Measurements from ENCODE around the gene F10. TPM values are rescaled to one million over a fixed set of nuclear protein-coding genes. Genes with fewer than 3 reads are reported as not detected.

Gene F10
- total and polyA plus RNA-seq, 11 donors: 2.4 to 13.6 (median 9.2) TPM

DNA sequence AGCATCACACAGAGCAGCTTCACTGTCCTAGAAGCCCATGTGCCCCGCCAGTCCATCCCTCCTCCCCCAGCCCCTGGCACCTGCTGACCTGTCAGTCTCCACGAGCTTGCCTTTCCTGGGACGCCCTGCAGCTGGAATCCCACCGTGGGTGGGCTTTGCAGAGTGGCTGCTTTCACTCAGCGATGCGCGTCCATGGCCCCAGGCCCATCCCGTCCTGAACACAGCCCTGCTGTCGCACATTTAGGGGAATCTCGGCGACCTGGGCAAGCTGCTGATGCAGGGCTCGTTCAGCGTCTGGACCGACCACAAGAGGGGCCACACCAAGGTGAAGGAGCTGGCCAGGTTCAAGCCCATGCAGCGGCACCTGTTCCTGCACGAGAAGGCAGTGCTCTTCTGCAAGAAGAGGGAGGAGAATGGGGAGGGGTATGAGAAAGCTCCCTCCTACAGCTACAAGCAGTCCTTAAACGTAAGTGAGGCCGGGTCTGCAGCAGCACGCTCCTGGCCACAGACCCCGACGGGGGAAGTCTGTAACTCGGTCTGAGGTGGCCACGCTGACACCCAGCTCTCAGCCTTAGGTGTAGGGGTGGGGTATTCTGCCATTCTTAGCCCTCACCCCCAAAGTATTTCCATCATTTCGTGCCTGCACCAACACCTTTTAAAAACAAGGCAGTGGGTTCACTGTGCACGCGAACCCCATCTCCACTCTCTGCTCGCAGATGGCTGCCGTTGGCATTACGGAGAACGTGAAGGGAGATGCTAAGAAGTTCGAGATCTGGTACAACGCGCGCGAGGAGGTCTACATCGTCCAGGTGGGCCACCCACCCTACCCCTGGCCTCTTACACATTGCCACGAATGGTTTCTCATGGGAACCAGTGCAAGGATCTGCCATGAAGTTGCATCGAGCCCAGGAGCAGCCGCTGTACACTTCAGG, 35.3 kb upstream of the F10 start:
- DNase-seq (peak in 3 of 5 donors; percentile 18 to 59 (median 25)), ATAC-seq (no peak)
- Histone ChIP-seq H3K27me3 (no peaks in the 10 kb centered on the region), H3K4me3 (no peak overlapping the region), H3K36me3 (peaks cover 0 to 65% (median 38%) of the 10 kb centered on the region in 9 donors), H3K9me3 (no peaks in the 10 kb centered on the region), H3K27ac (no peak overlapping the region), H3K4me1 (peaks cover 0 to 9% (median under 1%) of the 10 kb centered on the region in 12 donors)
- 87 to 92% (median 89%) methylated on average over 34 to 39 of the region's 39 CpGs for WGBS, 4 donors
- intact Hi-C loops (cut with DNase I): no loop called here
- TF ChIP-seq POLR2A (IDR thresholded peaks at IDR 0.05): no peak
- TF ChIP-seq, protein P1, sequence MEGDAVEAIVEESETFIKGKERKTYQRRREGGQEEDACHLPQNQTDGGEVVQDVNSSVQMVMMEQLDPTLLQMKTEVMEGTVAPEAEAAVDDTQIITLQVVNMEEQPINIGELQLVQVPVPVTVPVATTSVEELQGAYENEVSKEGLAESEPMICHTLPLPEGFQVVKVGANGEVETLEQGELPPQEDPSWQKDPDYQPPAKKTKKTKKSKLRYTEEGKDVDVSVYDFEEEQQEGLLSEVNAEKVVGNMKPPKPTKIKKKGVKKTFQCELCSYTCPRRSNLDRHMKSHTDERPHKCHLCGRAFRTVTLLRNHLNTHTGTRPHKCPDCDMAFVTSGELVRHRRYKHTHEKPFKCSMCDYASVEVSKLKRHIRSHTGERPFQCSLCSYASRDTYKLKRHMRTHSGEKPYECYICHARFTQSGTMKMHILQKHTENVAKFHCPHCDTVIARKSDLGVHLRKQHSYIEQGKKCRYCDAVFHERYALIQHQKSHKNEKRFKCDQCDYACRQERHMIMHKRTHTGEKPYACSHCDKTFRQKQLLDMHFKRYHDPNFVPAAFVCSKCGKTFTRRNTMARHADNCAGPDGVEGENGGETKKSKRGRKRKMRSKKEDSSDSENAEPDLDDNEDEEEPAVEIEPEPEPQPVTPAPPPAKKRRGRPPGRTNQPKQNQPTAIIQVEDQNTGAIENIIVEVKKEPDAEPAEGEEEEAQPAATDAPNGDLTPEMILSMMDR (IDR thresholded peaks at IDR 0.05): no peak

DNA sequence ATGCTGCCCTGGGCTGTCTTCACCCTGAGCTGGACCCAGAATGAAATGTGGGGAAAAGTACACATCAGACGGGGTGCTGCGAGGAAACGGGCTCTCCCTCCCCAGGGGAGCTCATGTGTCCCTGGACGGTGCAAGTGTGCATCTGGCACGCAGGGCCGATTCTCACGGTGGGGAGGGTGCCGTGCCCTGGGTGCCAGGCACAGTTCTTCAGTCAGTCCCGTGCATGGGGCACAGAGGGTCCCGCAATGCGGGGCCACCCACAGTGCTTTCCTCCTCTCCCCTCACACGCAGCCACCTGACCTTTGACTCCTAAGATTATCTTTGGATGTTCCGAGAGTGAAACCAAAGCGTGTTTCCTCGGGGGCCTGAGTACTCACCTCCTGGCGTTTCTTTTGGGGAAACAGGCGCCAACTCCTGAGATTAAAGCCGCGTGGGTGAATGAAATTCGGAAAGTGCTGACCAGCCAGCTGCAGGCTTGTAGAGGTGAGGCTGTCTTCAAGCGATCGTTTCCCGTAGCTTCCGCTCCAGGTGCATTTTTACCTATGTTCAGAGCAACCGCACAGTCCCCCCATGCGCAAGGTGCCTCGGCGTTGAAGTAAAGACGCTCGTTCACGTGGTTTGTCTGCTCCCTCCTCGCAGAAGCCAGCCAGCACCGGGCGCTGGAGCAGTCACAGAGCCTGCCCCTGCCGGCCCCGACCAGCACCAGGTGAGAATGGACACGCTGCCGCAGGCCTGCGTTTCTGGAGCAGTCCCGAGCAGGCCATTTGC, 34.5 kb upstream of the F10 start:
- no peaks in the 10 kb centered on the region for H3K27me3 ChIP-seq
- no peaks in the 10 kb centered on the region for H3K9me3 ChIP-seq
- intact Hi-C loops (cut with DNase I): no loop called here
- no peak overlapping the region for H3K4me3 ChIP-seq
- H3K27ac ChIP-seq: no peak overlapping the region
- no peak for TF ChIP-seq POLR2A (IDR thresholded peaks at IDR 0.05)
- TF ChIP-seq, protein P1 (IDR thresholded peaks at IDR 0.05): no peak
- peaks cover 0 to 65% (median 36%) of the 10 kb centered on the region in 9 donors for H3K36me3 ChIP-seq
- ATAC-seq: no peak
- DNase-seq: peak in 3 of 5 donors; percentile 18 to 42 (median 21)
- H3K4me1 ChIP-seq: peaks cover 0 to 9% (median under 1%) of the 10 kb centered on the region in 12 donors
- WGBS, 4 donors: 90 to 95% (median 93%) methylated on average over 34 to 40 of the region's 40 CpGs

DNA sequence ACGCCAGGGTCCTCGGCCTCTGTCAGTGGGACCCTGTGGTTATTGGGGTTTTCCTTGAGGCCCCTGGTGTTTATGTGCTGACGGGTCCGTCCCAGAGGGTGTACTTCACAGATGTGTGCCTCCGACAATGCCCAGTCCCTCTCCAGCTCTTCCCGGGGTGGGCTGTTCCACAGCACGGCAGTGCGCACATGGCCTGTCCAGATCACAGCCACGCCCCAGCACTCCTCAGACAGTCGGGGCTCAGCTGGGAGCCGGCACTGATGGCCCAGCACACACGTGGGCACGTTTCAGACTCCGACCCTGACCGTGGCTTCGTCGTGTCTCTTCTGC, 33.9 kb upstream of the F10 start:
- Histone ChIP-seq H3K27me3 (no peaks in the 10 kb centered on the region), H3K9me3 (no peaks in the 10 kb centered on the region), H3K4me3 (no peak overlapping the region), H3K27ac (no peak overlapping the region), H3K36me3 (peaks cover 0 to 65% (median 36%) of the 10 kb centered on the region in 9 donors), H3K4me1 (peaks cover 0 to 4% (median 0%) of the 10 kb centered on the region in 12 donors)
- no peak for ATAC-seq
- TF ChIP-seq, protein P1 (IDR thresholded peaks at IDR 0.05): no peak
- TF ChIP-seq POLR2A (IDR thresholded peaks at IDR 0.05): no peak
- intact Hi-C loops (cut with DNase I): no loop called here
- peak in 3 of 5 donors; percentile 15 to 51 (median 18) for DNase-seq
- 89 to 93% (median 91%) methylated on average over 15 to 17 of the region's 17 CpGs for WGBS, 4 donors

All from heart left ventricle (tissue), 16 donors.